Right lobe of liver (tissue), 6 donors: Measurements from ENCODE around the gene IMMT. TPM values are rescaled to one million over a fixed set of nuclear protein-coding genes. Genes with fewer than 3 reads are reported as not detected.

ENCODE experiments used
- ATAC-seq, 4 donors: fragments of 200-7000 bp; cut with Tn5 transposase; one replicate each; pipeline ENCODE4 v1.9.1; 2020; ENCODE audit warnings: mild to moderate bottlenecking in 4 of 4, moderate library complexity in 4 of 4
- DNase-seq, 3 donors: peaks; one replicate each; pipeline ENCODE4 v3.0.0-alpha.2; 2020
- H3K27ac ChIP-seq, 3 donors: fragments of 200-600 bp; one replicate each; pipeline ENCODE4 v1.8.0; 2022
- H3K27me3 ChIP-seq, 2 donors: fragments of 200-600 bp; one replicate each; pipeline ENCODE4 v1.8.0; 2022
- H3K36me3 ChIP-seq, 4 donors: fragments of 200-600 bp; sonication (generic) in 1 of 4; one replicate each; pipeline versions ENCODE4 v1.5.1 to v1.8.0; 2017 to 2022; ENCODE audit warnings: control low read depth in 1 of 4
- H3K4me1 ChIP-seq, 4 donors: fragments of 200-600 bp; sonication (generic) in 1 of 4; one replicate each; pipeline versions ENCODE4 v1.5.1 to v1.8.0; 2017 to 2022; ENCODE audit warnings: control low read depth in 1 of 4
- H3K4me3 ChIP-seq, 3 donors: fragments of 200-600 bp; one replicate each; pipeline ENCODE4 v1.8.0; 2022
- H3K9me3 ChIP-seq, 4 donors: fragments of 200-600 bp; sonication (generic) in 1 of 4; one replicate each; pipeline versions ENCODE4 v1.5.1 to v1.8.0; 2017 to 2022; ENCODE audit warnings: control low read depth in 1 of 4
- CTCF ChIP-seq, 4 donors: fragments of 200-600 bp in 3 of 4; fragments of 450-650 bp in 1 of 4; IDR thresholded peaks; one replicate each; pipeline versions ENCODE4 v1.5.1 to v1.8.0; 2016 to 2022; ENCODE audit warnings: antibody characterized with exemption in 4 of 4, mild to moderate bottlenecking in 2 of 4
- POLR2A ChIP-seq: fragments of 450-650 bp; IDR thresholded peaks from one replicate; pipeline ENCODE4 v1.6.1; 2017; ENCODE audit warnings: antibody characterized with exemption, mild to moderate bottlenecking
- WGBS: methylation state at CpG from one replicate; pipeline ENCODE4 v1.1.6; 2018; ENCODE audit warnings: low coverage, low lambda C conversion rate; ENCODE audit not compliant: insufficient coverage; ENCODE audit errors: missing lambda C conversion rate; 5-methylcytosine and 5-hydroxymethylcytosine counted together
- intact Hi-C, 2 donors: fragments of 100-400 bp; cut with DNase I; formaldehyde crosslinking; loops; one replicate each; pipeline versions ENCODE4 v1.11.2 to v1.14.1; 2022
- total RNA-seq, 6 experiments: library from RNA; depleted of rRNA in 2 of 6; stranded (reverse); fragments of >200 nt in 2 of 6; fragmentation: NEBNext Ultra II Directional in 3 of 6; extraction: Animal tissue kit (Norgen Biotek cat#: 25700) in 3 of 6; gene quantifications; one replicate each; pipeline versions ENCODE4 v1.1.0 to v1.2.4, GENCODE V29; 2016 to 2023
- donor health status: DM: no; HTN: yes; CAD: no.
- donor health status: DM: no; HTN: no; CAD: no.
- donor health status: DM: no; HTN: no; CAD: no.
- donor health status: DM: no; HTN: yes; CAD: no.
- donor health status: DM: no; HTN: yes; CAD: no.

Gene IMMT
- total RNA-seq, 6 experiments from 2014 or later: 48.9 to 56.9 (median 52.5) TPM

GRCh38 chr2:86240251-86240650, 45.0 kb upstream of the IMMT start:
- Histone ChIP-seq H3K27me3 (no peaks in the 10 kb centered on the region), H3K9me3 (no peaks in the 10 kb centered on the region), H3K27ac (no peak overlapping the region), H3K4me1 (no peaks in the 10 kb centered on the region), H3K36me3 (no peaks in the 10 kb centered on the region), H3K4me3 (no peak overlapping the region)
- ATAC-seq (no peak), DNase-seq (no peak)
- TF ChIP-seq POLR2A (no peak), CTCF (IDR thresholded peaks at IDR 0.05) (no peak)
- intact Hi-C loops: no loop called here
- WGBS: 80% methylated on average over 8 of the region's 14 CpGs

- 68% methylated on average over 4 of the region's 8 CpGs for WGBS
- TF ChIP-seq CTCF (IDR thresholded peaks at IDR 0.05) (no peak), POLR2A (no peak)
- H3K27me3 ChIP-seq: no peaks in the 10 kb centered on the region
- DNase-seq (no peak), ATAC-seq (no peak)
- H3K27ac ChIP-seq: no peak overlapping the region
- no peak overlapping the region for H3K4me3 ChIP-seq
- intact Hi-C loops: no loop called here
- no peaks in the 10 kb centered on the region for H3K9me3 ChIP-seq
- no peaks in the 10 kb centered on the region for H3K36me3 ChIP-seq
- H3K4me1 ChIP-seq: no peaks in the 10 kb centered on the region
These were observed 44.5 kb upstream of the IMMT start for GRCh38 chr2:86239745-86240144.

GRCh38 chr2:86239326-86239725, 44.1 kb upstream of the IMMT start:
- no peaks in the 10 kb centered on the region for H3K27me3 ChIP-seq
- DNase-seq (no peak), ATAC-seq (no peak)
- H3K9me3 ChIP-seq: no peaks in the 10 kb centered on the region
- intact Hi-C loops: no loop called here
- no peaks in the 10 kb centered on the region for H3K4me1 ChIP-seq
- WGBS: 89% methylated on average over 3 of the region's 4 CpGs
- H3K4me3 ChIP-seq: no peak overlapping the region
- TF ChIP-seq POLR2A (no peak), CTCF (IDR thresholded peaks at IDR 0.05) (no peak)
- no peaks in the 10 kb centered on the region for H3K36me3 ChIP-seq
- H3K27ac ChIP-seq: no peak overlapping the region

GRCh38 chr2:86238354-86238753, 43.1 kb upstream of the IMMT start:
- Histone ChIP-seq H3K27me3 (no peaks in the 10 kb centered on the region), H3K4me3 (no peak overlapping the region), H3K4me1 (no peaks in the 10 kb centered on the region), H3K9me3 (no peaks in the 10 kb centered on the region), H3K27ac (no peak overlapping the region), H3K36me3 (no peaks in the 10 kb centered on the region)
- no peak for DNase-seq
- no peak for ATAC-seq
- no peak for TF ChIP-seq POLR2A
- WGBS: 69% methylated on average over 4 of the region's 5 CpGs
- intact Hi-C loops: no loop called here

GRCh38 chr2:86237172-86237571, 41.9 kb upstream of the IMMT start:
- WGBS: 53% methylated on average over 5 of the region's 5 CpGs
- Histone ChIP-seq H3K27ac (no peak overlapping the region), H3K4me3 (no peak overlapping the region), H3K4me1 (no peaks in the 10 kb centered on the region), H3K36me3 (no peaks in the 10 kb centered on the region), H3K9me3 (no peaks in the 10 kb centered on the region), H3K27me3 (no peaks in the 10 kb centered on the region)
- no peak for DNase-seq
- TF ChIP-seq POLR2A (no peak), CTCF (IDR thresholded peaks at IDR 0.05) (no peak)
- ATAC-seq: no peak
- intact Hi-C loops: no loop called here
